ENCODE measurements around the gene MPP2. TPM values are rescaled to one million over a fixed set of nuclear protein-coding genes. Genes with fewer than 3 reads are reported as not detected.

MPP2 gene
- total RNA-seq, 2 donors from 2014 or later, result 1.6 to 2.6 TPM

DNA sequence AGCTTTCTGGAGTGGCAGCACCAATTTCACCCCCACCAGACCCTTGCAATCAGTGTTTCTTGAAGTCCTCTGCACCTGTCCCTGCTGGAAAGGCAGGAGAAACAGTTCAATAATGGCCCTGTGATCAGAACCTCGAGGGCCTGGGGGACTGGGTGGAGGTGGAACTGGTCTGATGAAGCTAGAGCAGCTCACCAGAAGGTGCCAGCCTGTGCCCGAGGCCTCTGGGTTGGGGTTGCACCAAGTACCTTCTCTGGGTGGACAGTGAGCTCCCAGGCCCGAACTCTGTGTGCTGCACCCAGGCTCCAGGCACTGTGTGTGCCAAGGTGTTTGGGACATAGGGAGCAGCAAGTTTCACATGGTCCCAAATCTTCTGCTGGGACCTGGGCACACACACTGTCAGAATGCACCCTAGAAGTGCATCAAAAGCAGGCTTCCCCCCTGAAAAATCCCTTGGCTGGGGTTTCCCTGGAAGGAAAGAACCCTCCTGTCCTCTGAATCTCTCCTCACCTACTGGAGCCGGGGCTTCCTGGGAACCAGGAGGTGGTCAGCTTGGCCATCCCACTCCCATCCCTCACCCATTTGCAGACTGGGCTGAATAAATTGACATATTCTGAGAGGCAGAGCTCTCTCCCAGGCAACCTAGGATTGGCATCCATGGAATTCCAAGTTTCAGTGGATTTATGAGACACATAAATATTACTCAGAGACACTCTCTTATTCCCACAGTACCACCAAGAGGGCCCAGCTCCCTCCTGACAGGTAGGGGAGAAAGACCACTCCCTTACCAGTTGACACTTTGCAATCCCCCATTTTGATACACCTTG lies 43.0 kb downstream of the MPP2 start:
- ATAC-seq (no peak), DNase-seq (no peak)
- H3K27ac ChIP-seq, result no peak overlapping the region
- H3K36me3 ChIP-seq (replicated peaks in 1 of 2; ENCODE audit: insufficient read depth in 1 of 2, low read depth in 2 of 2), result no peaks in the 10 kb centered on the region
- intact Hi-C loops (cut with DNase I), result no loop called here
- no peak overlapping the region for H3K4me3 ChIP-seq
- no peaks in the 10 kb centered on the region for H3K27me3 ChIP-seq
- H3K4me1 ChIP-seq, result no peaks in the 10 kb centered on the region
- 48 to 67% methylated on average over 2 to 4 of the region's 4 CpGs for WGBS, 2 donors
- no peak for TF ChIP-seq POLR2A (IDR thresholded peaks at IDR 0.05)
- TF ChIP-seq, protein P1, sequence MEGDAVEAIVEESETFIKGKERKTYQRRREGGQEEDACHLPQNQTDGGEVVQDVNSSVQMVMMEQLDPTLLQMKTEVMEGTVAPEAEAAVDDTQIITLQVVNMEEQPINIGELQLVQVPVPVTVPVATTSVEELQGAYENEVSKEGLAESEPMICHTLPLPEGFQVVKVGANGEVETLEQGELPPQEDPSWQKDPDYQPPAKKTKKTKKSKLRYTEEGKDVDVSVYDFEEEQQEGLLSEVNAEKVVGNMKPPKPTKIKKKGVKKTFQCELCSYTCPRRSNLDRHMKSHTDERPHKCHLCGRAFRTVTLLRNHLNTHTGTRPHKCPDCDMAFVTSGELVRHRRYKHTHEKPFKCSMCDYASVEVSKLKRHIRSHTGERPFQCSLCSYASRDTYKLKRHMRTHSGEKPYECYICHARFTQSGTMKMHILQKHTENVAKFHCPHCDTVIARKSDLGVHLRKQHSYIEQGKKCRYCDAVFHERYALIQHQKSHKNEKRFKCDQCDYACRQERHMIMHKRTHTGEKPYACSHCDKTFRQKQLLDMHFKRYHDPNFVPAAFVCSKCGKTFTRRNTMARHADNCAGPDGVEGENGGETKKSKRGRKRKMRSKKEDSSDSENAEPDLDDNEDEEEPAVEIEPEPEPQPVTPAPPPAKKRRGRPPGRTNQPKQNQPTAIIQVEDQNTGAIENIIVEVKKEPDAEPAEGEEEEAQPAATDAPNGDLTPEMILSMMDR (IDR thresholded peaks at IDR 0.05), result no peak
- no peaks in the 10 kb centered on the region for H3K9me3 ChIP-seq

DNA sequence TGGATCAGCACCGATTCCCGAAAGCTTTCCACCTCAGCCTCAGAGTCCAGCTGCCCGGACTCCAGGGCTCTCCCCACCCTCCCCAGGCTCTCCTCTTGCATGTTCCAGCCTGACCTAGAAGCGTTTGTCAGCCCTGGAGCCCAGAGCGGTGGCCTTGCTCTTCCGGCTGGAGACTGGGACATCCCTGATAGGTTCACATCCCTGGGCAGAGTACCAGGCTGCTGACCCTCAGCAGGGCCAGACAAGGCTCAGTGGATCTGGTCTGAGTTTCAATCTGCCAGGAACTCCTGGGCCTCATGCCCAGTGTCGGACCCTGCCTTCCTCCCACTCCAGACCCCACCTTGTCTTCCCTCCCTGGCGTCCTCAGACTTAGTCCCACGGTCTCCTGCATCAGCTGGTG lies 45.4 kb downstream of the MPP2 start:
- WGBS, 2 donors, result 82 to 83% methylated on average over 4 to 9 of the region's 9 CpGs
- no peak overlapping the region for H3K4me3 ChIP-seq
- TF ChIP-seq, protein P1 (IDR thresholded peaks at IDR 0.05), result no peak
- TF ChIP-seq POLR2A (IDR thresholded peaks at IDR 0.05), result no peak
- DNase-seq (no peak), ATAC-seq (no peak)
- intact Hi-C loops (cut with DNase I), result no loop called here
- no peaks in the 10 kb centered on the region for H3K4me1 ChIP-seq
- H3K9me3 ChIP-seq, result no peaks in the 10 kb centered on the region
- H3K36me3 ChIP-seq (replicated peaks in 1 of 2; ENCODE audit: insufficient read depth in 1 of 2, low read depth in 2 of 2), result no peaks in the 10 kb centered on the region
- no peaks in the 10 kb centered on the region for H3K27me3 ChIP-seq
- no peak overlapping the region for H3K27ac ChIP-seq

DNA sequence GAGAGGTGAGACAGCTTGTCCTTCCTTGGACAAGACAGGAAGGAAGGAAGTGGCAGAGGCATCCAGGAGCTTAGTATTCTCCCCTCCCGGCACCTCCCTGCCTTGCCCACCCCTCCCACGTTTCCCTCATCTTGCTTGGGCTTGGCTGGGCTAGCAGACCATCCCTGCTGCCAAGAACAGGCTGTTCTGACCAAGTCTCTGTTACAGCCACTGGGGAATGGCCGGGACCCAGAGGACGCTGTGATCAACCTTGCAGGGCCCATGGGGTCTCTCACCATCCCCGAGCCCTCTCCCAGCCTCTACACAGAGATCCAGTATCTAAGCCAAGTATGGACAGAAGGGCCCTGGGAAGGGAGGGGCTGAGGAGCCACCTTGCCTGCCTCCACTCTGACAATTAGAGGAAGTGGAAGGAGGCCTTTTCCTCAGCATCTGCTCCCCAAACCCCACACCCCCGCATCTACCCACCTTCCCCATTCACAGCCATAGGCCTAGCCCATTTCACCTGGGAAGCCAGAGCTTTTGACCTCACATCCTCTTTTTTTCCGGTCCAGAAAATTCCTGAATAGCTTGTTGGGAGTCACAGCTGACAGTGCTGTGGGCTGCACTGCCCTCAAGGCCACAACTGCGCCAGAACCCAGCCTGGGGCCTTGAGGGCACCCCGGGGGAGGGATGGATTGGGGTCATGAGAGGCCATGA lies 46.3 kb downstream of the MPP2 start:
- TF ChIP-seq POLR2A (IDR thresholded peaks at IDR 0.05), result no peak
- TF ChIP-seq, protein P1 (IDR thresholded peaks at IDR 0.05), result no peak
- Histone ChIP-seq H3K36me3 (replicated peaks in 1 of 2; ENCODE audit: insufficient read depth in 1 of 2, low read depth in 2 of 2) (no peaks in the 10 kb centered on the region), H3K4me1 (no peaks in the 10 kb centered on the region), H3K27ac (no peak overlapping the region), H3K4me3 (no peak overlapping the region), H3K27me3 (no peaks in the 10 kb centered on the region), H3K9me3 (no peaks in the 10 kb centered on the region)
- no peak for DNase-seq
- intact Hi-C loops (cut with DNase I), result no loop called here
- WGBS, 2 donors, result 59 to 62% methylated on average over 7 to 9 of the region's 9 CpGs
- ATAC-seq, result no peak

DNA sequence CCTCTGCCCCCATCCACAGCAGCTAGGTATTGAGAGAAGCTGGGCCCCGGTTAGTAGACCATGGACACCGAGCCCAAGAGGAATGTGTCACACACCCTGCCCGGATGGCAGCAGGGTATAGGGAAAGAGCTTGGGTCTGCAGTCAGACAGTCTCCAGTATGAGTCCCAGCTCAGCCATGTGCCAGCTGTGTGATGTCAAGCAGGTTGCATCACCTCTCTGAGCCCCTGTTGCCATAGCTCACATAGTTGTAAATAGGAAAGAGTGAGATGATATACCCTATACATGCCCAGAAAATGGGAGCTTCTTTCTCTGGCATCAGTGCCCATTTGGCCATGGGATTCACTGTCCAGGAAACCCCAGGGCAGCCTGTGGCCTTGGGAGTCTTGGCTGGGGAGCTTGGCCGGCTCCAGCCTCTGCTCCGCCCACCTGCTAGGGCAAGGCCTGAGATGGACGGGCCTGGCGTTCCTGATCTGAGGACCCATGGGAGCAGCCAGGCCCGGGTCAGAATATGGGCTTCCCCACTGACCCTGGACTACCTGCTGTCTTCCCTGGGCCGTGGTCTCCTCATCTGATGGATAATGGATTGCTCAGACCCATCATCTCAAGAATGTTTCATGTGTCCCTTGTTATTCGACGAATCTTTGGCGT lies 47.1 kb downstream of the MPP2 start:
- ATAC-seq, result no peak
- H3K4me3 ChIP-seq, result no peak overlapping the region
- DNase-seq, result no peak
- WGBS, 2 donors, result 70% methylated on average over 7 to 12 of the region's 12 CpGs
- no peaks in the 10 kb centered on the region for H3K36me3 ChIP-seq (replicated peaks in 1 of 2; ENCODE audit: insufficient read depth in 1 of 2, low read depth in 2 of 2)
- no peaks in the 10 kb centered on the region for H3K9me3 ChIP-seq
- TF ChIP-seq POLR2A (IDR thresholded peaks at IDR 0.05), result no peak
- TF ChIP-seq, protein P1 (IDR thresholded peaks at IDR 0.05), result no peak
- no peaks in the 10 kb centered on the region for H3K4me1 ChIP-seq
- H3K27ac ChIP-seq, result no peak overlapping the region
- intact Hi-C loops (cut with DNase I), result no loop called here
- H3K27me3 ChIP-seq, result no peaks in the 10 kb centered on the region

All from body of pancreas (tissue), 4 donors.